ENCODE measurements around the gene AKAP13.

GRCh38 chr15:85500060-85500708, 119.8 kb downstream of the AKAP13 start:
- TF ChIP-seq CTCF (IDR thresholded peaks at IDR 0.05) = no peak
- no peak for TF ChIP-seq POLR2A (IDR thresholded peaks at IDR 0.05)
